Activated CD4-positive, alpha-beta memory T cell treated with anti-CD3 and anti-CD28 coated beads, Interleukin-2, amount 10 ng/mL, durations not matched to agents 7 days and 5 days (primary cell): ENCODE measurements around the gene PCARE. TPM values are rescaled to one million over a fixed set of nuclear protein-coding genes. Genes with fewer than 3 reads are reported as not detected.

Experiments
- CTCF ChIA-PET: fragments of 350-600 bp; sonication (Branson Sonifier 250); formaldehyde crosslinking; loops from one replicate; lab custom pipeline; 2021; ENCODE audit warnings: antibody characterized with exemption, inconsistent platforms; lab: Charles Lee
- POLR2A ChIA-PET: fragments of 350-600 bp; sonication (Branson Sonifier 250); formaldehyde crosslinking; loops from one replicate; lab custom pipeline; 2021; ENCODE audit warnings: antibody characterized with exemption; lab: Charles Lee
- DNase-seq: peaks from one replicate; pipeline ENCODE4 v3.0.0-alpha.2; 2020
- H3K27ac Mint-ChIP-seq: one replicate; pipeline ENCODE4 v1.8.0; 2021; ENCODE audit warnings: mild to moderate bottlenecking, mixed read lengths
- H3K27me3 Mint-ChIP-seq: one replicate; pipeline ENCODE4 v1.8.0; 2021; ENCODE audit warnings: mixed read lengths
- H3K36me3 Mint-ChIP-seq: one replicate; pipeline ENCODE4 v1.8.0; 2021; ENCODE audit warnings: low read depth, mixed read lengths
- H3K4me1 Mint-ChIP-seq: one replicate; pipeline ENCODE4 v1.8.0; 2021; ENCODE audit warnings: mixed read lengths
- H3K4me3 Mint-ChIP-seq: one replicate; pipeline ENCODE4 v1.8.0; 2021; ENCODE audit warnings: mild to moderate bottlenecking, mixed read lengths
- H3K9me3 Mint-ChIP-seq: one replicate; pipeline ENCODE4 v1.8.0; 2021; ENCODE audit warnings: mixed read lengths
- total RNA-seq, 2 experiments: library from RNA; stranded (reverse); gene quantifications; one replicate each; pipeline ENCODE4 v1.2.3, GENCODE V29; 2021

The PCARE gene
- total RNA-seq, 2 experiments from 2014 or later = not detected

- ChIA-PET CTCF (no interaction called here), POLR2A (interaction anchor here (0.6 kb wide), 1 partner anchor 48 kb away, joined by 3 read pairs; no protein-coding TSS in a partner anchor)
- Mint-ChIP-seq H3K4me3 (no peak overlapping the region), H3K4me1 (no peaks in the 10 kb centered on the region), H3K27ac (no peak overlapping the region), H3K36me3 (no peaks in the 10 kb centered on the region), H3K27me3 (no peaks in the 10 kb centered on the region), H3K9me3 (no peaks in the 10 kb centered on the region)
- DNase-seq = no peak
Measured at GRCh38 chr2:29066271-29066860, 8.0 kb downstream of the PCARE start.

GRCh38 chr2:29065068-29065811, 9.1 kb downstream of the PCARE start:
- CTCF ChIA-PET = no interaction called here
- H3K36me3 Mint-ChIP-seq = no peaks in the 10 kb centered on the region

GRCh38 chr2:29064746-29065067, 9.6 kb downstream of the PCARE start:
- Mint-ChIP-seq H3K4me1 (peaks cover 2% of the 10 kb centered on the region), H3K27ac (no peak overlapping the region), H3K36me3 (no peaks in the 10 kb centered on the region), H3K4me3 (no peak overlapping the region), H3K9me3 (no peaks in the 10 kb centered on the region), H3K27me3 (no peaks in the 10 kb centered on the region)
- no peak for DNase-seq
- CTCF ChIA-PET = no interaction called here
- POLR2A ChIA-PET = no interaction called here

More at GRCh38 chr2:29065068-29065811, 9.1 kb downstream of the PCARE start:
- H3K27ac Mint-ChIP-seq = no peak overlapping the region
- no peak overlapping the region for H3K4me3 Mint-ChIP-seq
- no peak for DNase-seq
- H3K4me1 Mint-ChIP-seq = no peaks in the 10 kb centered on the region
- POLR2A ChIA-PET = interaction anchor here (0.6 kb wide), 1 partner anchor 138 kb away, joined by 3 read pairs; no protein-coding TSS in a partner anchor
- no peaks in the 10 kb centered on the region for H3K27me3 Mint-ChIP-seq
- H3K9me3 Mint-ChIP-seq = no peaks in the 10 kb centered on the region

- H3K4me3 Mint-ChIP-seq = no peak overlapping the region
- peaks cover 2% of the 10 kb centered on the region for H3K4me1 Mint-ChIP-seq
- no peak for DNase-seq
- no peaks in the 10 kb centered on the region for H3K27me3 Mint-ChIP-seq
- ChIA-PET CTCF (no interaction called here), POLR2A (interaction anchor here (1.2 kb wide), 1 partner anchor 53 kb away, joined by 4 read pairs; no protein-coding TSS in a partner anchor)
- no peaks in the 10 kb centered on the region for H3K36me3 Mint-ChIP-seq
- no peaks in the 10 kb centered on the region for H3K9me3 Mint-ChIP-seq
- H3K27ac Mint-ChIP-seq = no peak overlapping the region
Measured at GRCh38 chr2:29064346-29064715, 10.0 kb downstream of the PCARE start.

GRCh38 chr2:29063646-29064345, 10.5 kb downstream of the PCARE start:
- no peaks in the 10 kb centered on the region for H3K9me3 Mint-ChIP-seq
- H3K4me1 Mint-ChIP-seq = peaks cover 2% of the 10 kb centered on the region
- no peak overlapping the region for H3K4me3 Mint-ChIP-seq
- H3K36me3 Mint-ChIP-seq = no peaks in the 10 kb centered on the region
- no peak overlapping the region for H3K27ac Mint-ChIP-seq
- ChIA-PET POLR2A (interaction anchor here (1.2 to 1.8 kb wide), 2 partner anchors 52 to 55 kb away, joined by 4 to 5 read pairs; no protein-coding TSS in a partner anchor), CTCF (no interaction called here)
- DNase-seq = no peak
- H3K27me3 Mint-ChIP-seq = no peaks in the 10 kb centered on the region

GRCh38 chr2:29063056-29063455, 11.3 kb downstream of the PCARE start:
- H3K4me3 Mint-ChIP-seq = no peak overlapping the region
- CTCF ChIA-PET = no interaction called here
- H3K4me1 Mint-ChIP-seq = peaks cover 2% of the 10 kb centered on the region
- no peak overlapping the region for H3K27ac Mint-ChIP-seq
- POLR2A ChIA-PET = interaction anchor here (1.2 to 1.8 kb wide), 2 partner anchors 52 to 56 kb away, joined by 4 to 5 read pairs; no protein-coding TSS in a partner anchor
- no peaks in the 10 kb centered on the region for H3K36me3 Mint-ChIP-seq
- H3K27me3 Mint-ChIP-seq = no peaks in the 10 kb centered on the region
- DNase-seq = no peak
- no peaks in the 10 kb centered on the region for H3K9me3 Mint-ChIP-seq

GRCh38 chr2:29062371-29062770, 12.0 kb downstream of the PCARE start:
- Mint-ChIP-seq H3K27ac (no peak overlapping the region), H3K9me3 (no peaks in the 10 kb centered on the region), H3K4me1 (peaks cover 2% of the 10 kb centered on the region), H3K4me3 (no peak overlapping the region), H3K27me3 (no peaks in the 10 kb centered on the region), H3K36me3 (no peaks in the 10 kb centered on the region)
- ChIA-PET POLR2A (interaction anchor here (1.8 kb wide), 1 partner anchor 57 kb away, joined by 5 read pairs; no protein-coding TSS in a partner anchor), CTCF (no interaction called here)
- DNase-seq = no peak

GRCh38 chr2:29061616-29062015, 12.7 kb downstream of the PCARE start:
- no peaks in the 10 kb centered on the region for H3K27me3 Mint-ChIP-seq
- H3K4me3 Mint-ChIP-seq = no peak overlapping the region
- ChIA-PET POLR2A (no interaction called here), CTCF (no interaction called here)
- DNase-seq = no peak
- H3K4me1 Mint-ChIP-seq = peaks cover 2% of the 10 kb centered on the region
- H3K27ac Mint-ChIP-seq = no peak overlapping the region
- no peaks in the 10 kb centered on the region for H3K9me3 Mint-ChIP-seq
- H3K36me3 Mint-ChIP-seq = no peaks in the 10 kb centered on the region

GRCh38 chr2:29061176-29061575, 13.1 kb downstream of the PCARE start:
- H3K27me3 Mint-ChIP-seq = no peaks in the 10 kb centered on the region
- CTCF ChIA-PET = no interaction called here
- peaks cover 2% of the 10 kb centered on the region for H3K4me1 Mint-ChIP-seq
- DNase-seq = no peak
- H3K36me3 Mint-ChIP-seq = no peaks in the 10 kb centered on the region
- no peak overlapping the region for H3K27ac Mint-ChIP-seq
- no peak overlapping the region for H3K4me3 Mint-ChIP-seq
- POLR2A ChIA-PET = no interaction called here
- no peaks in the 10 kb centered on the region for H3K9me3 Mint-ChIP-seq

GRCh38 chr2:29060441-29060840, 13.9 kb downstream of the PCARE start:
- POLR2A ChIA-PET = no interaction called here
- no peak overlapping the region for H3K4me3 Mint-ChIP-seq
- CTCF ChIA-PET = no interaction called here
- H3K9me3 Mint-ChIP-seq = no peaks in the 10 kb centered on the region
- no peak overlapping the region for H3K27ac Mint-ChIP-seq
- H3K36me3 Mint-ChIP-seq = no peaks in the 10 kb centered on the region
- H3K4me1 Mint-ChIP-seq = peaks cover 2% of the 10 kb centered on the region
- H3K27me3 Mint-ChIP-seq = no peaks in the 10 kb centered on the region
- DNase-seq = no peak

GRCh38 chr2:29059624-29060023, 14.7 kb downstream of the PCARE start:
- POLR2A ChIA-PET = no interaction called here
- Mint-ChIP-seq H3K27ac (no peak overlapping the region), H3K4me3 (no peak overlapping the region), H3K9me3 (no peaks in the 10 kb centered on the region), H3K4me1 (peaks cover 2% of the 10 kb centered on the region), H3K36me3 (no peaks in the 10 kb centered on the region), H3K27me3 (no peaks in the 10 kb centered on the region)
- CTCF ChIA-PET = no interaction called here
- DNase-seq = no peak

GRCh38 chr2:29057006-29057405, 17.3 kb downstream of the PCARE start:
- POLR2A ChIA-PET = no interaction called here
- peaks cover 4% of the 10 kb centered on the region for H3K36me3 Mint-ChIP-seq

GRCh38 chr2:29056452-29056851, 17.9 kb downstream of the PCARE start:
- H3K27me3 Mint-ChIP-seq = no peaks in the 10 kb centered on the region
- no peak overlapping the region for H3K4me3 Mint-ChIP-seq
- H3K27ac Mint-ChIP-seq = no peak overlapping the region
- H3K4me1 Mint-ChIP-seq = peaks cover 2% of the 10 kb centered on the region
- peaks cover 4% of the 10 kb centered on the region for H3K36me3 Mint-ChIP-seq
- H3K9me3 Mint-ChIP-seq = no peaks in the 10 kb centered on the region
- no peak for DNase-seq
- POLR2A ChIA-PET = no interaction called here
- CTCF ChIA-PET = no interaction called here

More at GRCh38 chr2:29057006-29057405, 17.3 kb downstream of the PCARE start:
- H3K4me1 Mint-ChIP-seq = peaks cover 2% of the 10 kb centered on the region
- CTCF ChIA-PET = no interaction called here
- H3K4me3 Mint-ChIP-seq = no peak overlapping the region
- no peaks in the 10 kb centered on the region for H3K27me3 Mint-ChIP-seq
- DNase-seq = no peak
- no peak overlapping the region for H3K27ac Mint-ChIP-seq
- H3K9me3 Mint-ChIP-seq = no peaks in the 10 kb centered on the region
